ENCODE results near the gene LRP6.

LRP6 gene

GRCh38 chr12:12088761-12089160 lies 178.1 kb downstream of the LRP6 start:
- H3K27me3 ChIP-seq (ENCODE audit: insufficient read depth, low read length, poor library complexity, severe bottlenecking), result no peaks in the 10 kb centered on the region
- H3K9ac ChIP-seq (ENCODE audit: low read depth, low read length, poor library complexity, severe bottlenecking), result no peak overlapping the region
- no peaks in the 10 kb centered on the region for H3K36me3 ChIP-seq (ENCODE audit: insufficient read depth, low read length)
- no peaks in the 10 kb centered on the region for H4K20me1 ChIP-seq (ENCODE audit: insufficient read depth, low read length, poor library complexity, severe bottlenecking)
- no peaks in the 10 kb centered on the region for H3K9me2 ChIP-seq (replicated peaks; ENCODE audit: low read depth, low read length)
- H3K9me3 ChIP-seq (ENCODE audit: insufficient read depth, low read depth, low read length), result no peaks in the 10 kb centered on the region
- no peaks in the 10 kb centered on the region for H3F3A ChIP-seq (ENCODE audit: low read depth)
- H3K4me2 ChIP-seq (ENCODE audit: low read depth, low read length, poor library complexity, severe bottlenecking), result no peak overlapping the region
- H3K4me3 ChIP-seq (ENCODE audit: low read length, poor library complexity, severe bottlenecking), result no peak overlapping the region
- H2AFZ ChIP-seq (ENCODE audit: low read length), result no peak overlapping the region
- TF ChIP-seq EZH2phosphoT487 (IDR thresholded peaks at IDR 0.05; ENCODE audit: borderline replicate concordance) (no peak), CTCF (conservative IDR thresholded peaks at IDR 0.05; ENCODE audit: low read length) (no peak)
- H3K79me2 ChIP-seq (ENCODE audit: insufficient read depth, low read length), result no peaks in the 10 kb centered on the region
- H3K4me1 ChIP-seq (ENCODE audit: insufficient read depth, low read length, poor library complexity, severe bottlenecking), result no peaks in the 10 kb centered on the region

- Histone ChIP-seq H3F3A (ENCODE audit: low read depth) (no peaks in the 10 kb centered on the region), H3K36me3 (ENCODE audit: insufficient read depth, low read length) (no peaks in the 10 kb centered on the region), H2AFZ (ENCODE audit: low read length) (no peak overlapping the region), H4K20me1 (ENCODE audit: insufficient read depth, low read length, poor library complexity, severe bottlenecking) (no peaks in the 10 kb centered on the region), H3K4me2 (ENCODE audit: low read depth, low read length, poor library complexity, severe bottlenecking) (no peak overlapping the region), H3K79me2 (ENCODE audit: insufficient read depth, low read length) (no peaks in the 10 kb centered on the region), H3K9me2 (replicated peaks; ENCODE audit: low read depth, low read length) (no peaks in the 10 kb centered on the region), H3K9me3 (ENCODE audit: insufficient read depth, low read depth, low read length) (no peaks in the 10 kb centered on the region), H3K27me3 (ENCODE audit: insufficient read depth, low read length, poor library complexity, severe bottlenecking) (no peaks in the 10 kb centered on the region), H3K9ac (ENCODE audit: low read depth, low read length, poor library complexity, severe bottlenecking) (no peak overlapping the region), H3K4me1 (ENCODE audit: insufficient read depth, low read length, poor library complexity, severe bottlenecking) (no peaks in the 10 kb centered on the region), H3K4me3 (ENCODE audit: low read length, poor library complexity, severe bottlenecking) (no peak overlapping the region)
- no peak for TF ChIP-seq EZH2phosphoT487 (IDR thresholded peaks at IDR 0.05; ENCODE audit: borderline replicate concordance)
- no peak for TF ChIP-seq CTCF (conservative IDR thresholded peaks at IDR 0.05; ENCODE audit: low read length)
Measured at GRCh38 chr12:12088147-12088546, 178.7 kb downstream of the LRP6 start.

GRCh38 chr12:12087693-12088034 lies 179.2 kb downstream of the LRP6 start:
- Histone ChIP-seq H3F3A (ENCODE audit: low read depth) (no peaks in the 10 kb centered on the region), H3K4me2 (ENCODE audit: low read depth, low read length, poor library complexity, severe bottlenecking) (no peak overlapping the region), H3K9ac (ENCODE audit: low read depth, low read length, poor library complexity, severe bottlenecking) (no peak overlapping the region), H3K27me3 (ENCODE audit: insufficient read depth, low read length, poor library complexity, severe bottlenecking) (no peaks in the 10 kb centered on the region), H3K9me3 (ENCODE audit: insufficient read depth, low read depth, low read length) (no peaks in the 10 kb centered on the region), H3K9me2 (replicated peaks; ENCODE audit: low read depth, low read length) (no peaks in the 10 kb centered on the region), H3K79me2 (ENCODE audit: insufficient read depth, low read length) (no peaks in the 10 kb centered on the region), H3K36me3 (ENCODE audit: insufficient read depth, low read length) (no peaks in the 10 kb centered on the region), H4K20me1 (ENCODE audit: insufficient read depth, low read length, poor library complexity, severe bottlenecking) (no peaks in the 10 kb centered on the region), H3K4me3 (ENCODE audit: low read length, poor library complexity, severe bottlenecking) (no peak overlapping the region), H3K4me1 (ENCODE audit: insufficient read depth, low read length, poor library complexity, severe bottlenecking) (no peaks in the 10 kb centered on the region), H2AFZ (ENCODE audit: low read length) (no peak overlapping the region)
- no peak for TF ChIP-seq EZH2phosphoT487 (IDR thresholded peaks at IDR 0.05; ENCODE audit: borderline replicate concordance)
- no peak for TF ChIP-seq CTCF (conservative IDR thresholded peaks at IDR 0.05; ENCODE audit: low read length)

Data from Loucy (cell line).